Activated T-cell treated with anti-CD3 and anti-CD28 coated beads, Interleukin-2, amount 50 U/mL, for 24 hours (primary cell): ENCODE data around the gene RGS3.

Source experiments
- DNase-seq: peaks from one replicate; pipeline ENCODE4 v3.0.0-alpha.2; 2020
- H3K27ac Mint-ChIP-seq: 2 replicates; pipeline ENCODE4 v1.8.0; 2020; ENCODE audit warnings: mild to moderate bottlenecking, mixed read lengths
- H3K27me3 Mint-ChIP-seq: 2 replicates; pipeline ENCODE4 v1.8.0; 2020; ENCODE audit warnings: mixed read lengths
- H3K36me3 Mint-ChIP-seq: 2 replicates; pipeline ENCODE4 v1.8.0; 2020; ENCODE audit warnings: low read depth, mixed read lengths
- H3K4me1 Mint-ChIP-seq: 2 replicates; pipeline ENCODE4 v1.8.0; 2020; ENCODE audit warnings: low read depth, mixed read lengths
- H3K4me3 Mint-ChIP-seq: 2 replicates; pipeline ENCODE4 v1.8.0; 2020; ENCODE audit warnings: mild to moderate bottlenecking, moderate library complexity, mixed read lengths
- H3K9me3 Mint-ChIP-seq: 2 replicates; pipeline ENCODE4 v1.8.0; 2020; ENCODE audit warnings: mixed read lengths

The RGS3 gene

GRCh38 chr9:113572076-113572861 is 108.7 kb downstream of the RGS3 start:
- Mint-ChIP-seq H3K4me1 (peaks cover 45% of the 10 kb centered on the region), H3K27ac (peak overlapping the region; percentile 64), H3K4me3 (no peak overlapping the region), H3K27me3 (no peaks in the 10 kb centered on the region), H3K9me3 (no peaks in the 10 kb centered on the region), H3K36me3 (peaks cover 4% of the 10 kb centered on the region)
- no peak for DNase-seq

- no peak overlapping the region for H3K4me3 Mint-ChIP-seq
- DNase-seq, result no peak
These were observed 109.8 kb downstream of the RGS3 start for GRCh38 chr9:113573046-113573958.

GRCh38 chr9:113573959-113574352 is 110.4 kb downstream of the RGS3 start:
- no peaks in the 10 kb centered on the region for H3K27me3 Mint-ChIP-seq
- H3K4me3 Mint-ChIP-seq, result no peak overlapping the region
- H3K27ac Mint-ChIP-seq, result peak overlapping the region; percentile 39
- no peak for DNase-seq
- H3K36me3 Mint-ChIP-seq, result peaks cover 2% of the 10 kb centered on the region
- H3K4me1 Mint-ChIP-seq, result peaks cover 62% of the 10 kb centered on the region
- no peaks in the 10 kb centered on the region for H3K9me3 Mint-ChIP-seq

More at GRCh38 chr9:113573046-113573958, 109.8 kb downstream of the RGS3 start:
- Mint-ChIP-seq H3K36me3 (peaks cover 3% of the 10 kb centered on the region), H3K27ac (peak overlapping the region; percentile 14), H3K4me1 (peaks cover 56% of the 10 kb centered on the region), H3K27me3 (no peaks in the 10 kb centered on the region), H3K9me3 (no peaks in the 10 kb centered on the region)

- peaks cover 2% of the 10 kb centered on the region for H3K36me3 Mint-ChIP-seq
These were observed 111.1 kb downstream of the RGS3 start for GRCh38 chr9:113574441-113575262.

GRCh38 chr9:113577525-113578261 is 114.2 kb downstream of the RGS3 start:
- H3K4me1 Mint-ChIP-seq, result peaks cover 83% of the 10 kb centered on the region
- DNase-seq, result no peak
- H3K27me3 Mint-ChIP-seq, result no peaks in the 10 kb centered on the region
- H3K27ac Mint-ChIP-seq, result peak overlapping the region; percentile 94
- peak overlapping the region; percentile 84 for H3K4me3 Mint-ChIP-seq
- peaks cover 21% of the 10 kb centered on the region for H3K36me3 Mint-ChIP-seq
- H3K9me3 Mint-ChIP-seq, result no peaks in the 10 kb centered on the region

More at GRCh38 chr9:113574441-113575262, 111.1 kb downstream of the RGS3 start:
- DNase-seq, result no peak
- no peaks in the 10 kb centered on the region for H3K9me3 Mint-ChIP-seq
- H3K4me3 Mint-ChIP-seq, result no peak overlapping the region
- H3K27me3 Mint-ChIP-seq, result no peaks in the 10 kb centered on the region
- H3K27ac Mint-ChIP-seq, result peak overlapping the region; percentile 70
- peaks cover 69% of the 10 kb centered on the region for H3K4me1 Mint-ChIP-seq

GRCh38 chr9:113578279-113578865 is 114.8 kb downstream of the RGS3 start:
- no peaks in the 10 kb centered on the region for H3K9me3 Mint-ChIP-seq
- peaks cover 86% of the 10 kb centered on the region for H3K4me1 Mint-ChIP-seq
- peaks cover 28% of the 10 kb centered on the region for H3K36me3 Mint-ChIP-seq
- H3K27me3 Mint-ChIP-seq, result no peaks in the 10 kb centered on the region
- peak overlapping the region; percentile 84 for H3K4me3 Mint-ChIP-seq
- DNase-seq, result no peak
- peak overlapping the region; percentile 94 for H3K27ac Mint-ChIP-seq

- peak overlapping the region; percentile 94 for H3K27ac Mint-ChIP-seq
- peak overlapping the region; percentile 84 for H3K4me3 Mint-ChIP-seq
- peaks cover 33% of the 10 kb centered on the region for H3K36me3 Mint-ChIP-seq
- H3K4me1 Mint-ChIP-seq, result peaks cover 86% of the 10 kb centered on the region
- H3K27me3 Mint-ChIP-seq, result no peaks in the 10 kb centered on the region
- DNase-seq, result peak; percentile 84
- no peaks in the 10 kb centered on the region for H3K9me3 Mint-ChIP-seq
These were observed 115.4 kb downstream of the RGS3 start for GRCh38 chr9:113578882-113579282.

GRCh38 chr9:113579283-113580040 is 115.9 kb downstream of the RGS3 start:
- no peak for DNase-seq
- H3K4me1 Mint-ChIP-seq, result peaks cover 85% of the 10 kb centered on the region
- H3K9me3 Mint-ChIP-seq, result no peaks in the 10 kb centered on the region
- peak overlapping the region; percentile 84 for H3K4me3 Mint-ChIP-seq
- H3K27me3 Mint-ChIP-seq, result no peaks in the 10 kb centered on the region
- H3K36me3 Mint-ChIP-seq, result peaks cover 39% of the 10 kb centered on the region
- peak overlapping the region; percentile 94 for H3K27ac Mint-ChIP-seq

- Mint-ChIP-seq H3K27ac (peak overlapping the region; percentile 94), H3K4me3 (peak overlapping the region; percentile 84), H3K36me3 (peaks cover 47% of the 10 kb centered on the region), H3K9me3 (no peaks in the 10 kb centered on the region), H3K27me3 (no peaks in the 10 kb centered on the region), H3K4me1 (peaks cover 90% of the 10 kb centered on the region)
- peak; percentile 80 for DNase-seq
These were observed 116.8 kb downstream of the RGS3 start for GRCh38 chr9:113580041-113580953.

GRCh38 chr9:113580954-113581311 is 117.4 kb downstream of the RGS3 start:
- peak overlapping the region; percentile 94 for H3K27ac Mint-ChIP-seq
- no peak for DNase-seq
- peaks cover 51% of the 10 kb centered on the region for H3K36me3 Mint-ChIP-seq
- H3K9me3 Mint-ChIP-seq, result no peaks in the 10 kb centered on the region
- peaks cover 89% of the 10 kb centered on the region for H3K4me1 Mint-ChIP-seq
- peak overlapping the region; percentile 84 for H3K4me3 Mint-ChIP-seq
- H3K27me3 Mint-ChIP-seq, result no peaks in the 10 kb centered on the region

GRCh38 chr9:113581865-113582697 is 118.6 kb downstream of the RGS3 start:
- peak; percentile 80 for DNase-seq
- H3K27ac Mint-ChIP-seq, result peak overlapping the region; percentile 94
- H3K4me3 Mint-ChIP-seq, result peak overlapping the region; percentile 84
- peaks cover 62% of the 10 kb centered on the region for H3K36me3 Mint-ChIP-seq
- no peaks in the 10 kb centered on the region for H3K9me3 Mint-ChIP-seq
- no peaks in the 10 kb centered on the region for H3K27me3 Mint-ChIP-seq
- H3K4me1 Mint-ChIP-seq, result peaks cover 95% of the 10 kb centered on the region
